Activated naive CD4-positive, alpha-beta T cell (primary cell): Measurements from ENCODE around the gene UPP1.
A peak's percentile ranks its signal among the peaks of the same experiment; 100 is the strongest.

Experiments used
- DNase-seq, 4 experiments: peaks; one replicate each; lab custom pipeline; 2025; lab: John Stamatoyannopoulos, UW

Gene UPP1

GRCh38 chr7:48085942-48086341, 3.1 kb upstream of the UPP1 start:
- no peak for DNase-seq

- no peak for DNase-seq
These were observed 1.7 kb upstream of the UPP1 start for GRCh38 chr7:48087349-48087748.

GRCh38 chr7:48088559-48089045, 463 bp upstream of the UPP1 start:
- DNase-seq: peak in 1 of 4 experiments; percentile 59

- no peak for DNase-seq
These were observed 1.2 kb downstream of the UPP1 start for GRCh38 chr7:48090095-48090805.

GRCh38 chr7:48091506-48092433, 2.7 kb downstream of the UPP1 start:
- no peak for DNase-seq

GRCh38 chr7:48094861-48095293, 5.8 kb downstream of the UPP1 start:
- no peak for DNase-seq

- DNase-seq: peak in 1 of 4 experiments; percentile 19
These were observed 7.2 kb downstream of the UPP1 start for GRCh38 chr7:48096273-48096672.

GRCh38 chr7:48097521-48098231, 8.6 kb downstream of the UPP1 start:
- no peak for DNase-seq

GRCh38 chr7:48098846-48099245, 9.8 kb downstream of the UPP1 start:
- no peak for DNase-seq

- DNase-seq: no peak
These were observed 10.7 kb downstream of the UPP1 start for GRCh38 chr7:48099781-48100180.

GRCh38 chr7:48101352-48101751, 12.3 kb downstream of the UPP1 start:
- DNase-seq: no peak

- no peak for DNase-seq
These were observed 12.9 kb downstream of the UPP1 start for GRCh38 chr7:48101968-48102367.

- no peak for DNase-seq
These were observed 13.5 kb downstream of the UPP1 start for GRCh38 chr7:48102530-48102929.

GRCh38 chr7:48105045-48105444, 16.0 kb downstream of the UPP1 start:
- no peak for DNase-seq

- DNase-seq: no peak
These were observed 18.0 kb downstream of the UPP1 start for GRCh38 chr7:48106906-48107659.

- DNase-seq: no peak
These were observed 18.9 kb downstream of the UPP1 start for GRCh38 chr7:48107926-48108472.

- no peak for DNase-seq
These were observed 20.1 kb downstream of the UPP1 start for GRCh38 chr7:48108959-48109847.

- peak; percentile 71 to 91 (median 88) for DNase-seq
These were observed 21.0 kb downstream of the UPP1 start for GRCh38 chr7:48109848-48110663.

- no peak for DNase-seq
These were observed 21.8 kb downstream of the UPP1 start for GRCh38 chr7:48110868-48111267.
